ENCODE data around the gene OGFR.

Gene OGFR

DNA sequence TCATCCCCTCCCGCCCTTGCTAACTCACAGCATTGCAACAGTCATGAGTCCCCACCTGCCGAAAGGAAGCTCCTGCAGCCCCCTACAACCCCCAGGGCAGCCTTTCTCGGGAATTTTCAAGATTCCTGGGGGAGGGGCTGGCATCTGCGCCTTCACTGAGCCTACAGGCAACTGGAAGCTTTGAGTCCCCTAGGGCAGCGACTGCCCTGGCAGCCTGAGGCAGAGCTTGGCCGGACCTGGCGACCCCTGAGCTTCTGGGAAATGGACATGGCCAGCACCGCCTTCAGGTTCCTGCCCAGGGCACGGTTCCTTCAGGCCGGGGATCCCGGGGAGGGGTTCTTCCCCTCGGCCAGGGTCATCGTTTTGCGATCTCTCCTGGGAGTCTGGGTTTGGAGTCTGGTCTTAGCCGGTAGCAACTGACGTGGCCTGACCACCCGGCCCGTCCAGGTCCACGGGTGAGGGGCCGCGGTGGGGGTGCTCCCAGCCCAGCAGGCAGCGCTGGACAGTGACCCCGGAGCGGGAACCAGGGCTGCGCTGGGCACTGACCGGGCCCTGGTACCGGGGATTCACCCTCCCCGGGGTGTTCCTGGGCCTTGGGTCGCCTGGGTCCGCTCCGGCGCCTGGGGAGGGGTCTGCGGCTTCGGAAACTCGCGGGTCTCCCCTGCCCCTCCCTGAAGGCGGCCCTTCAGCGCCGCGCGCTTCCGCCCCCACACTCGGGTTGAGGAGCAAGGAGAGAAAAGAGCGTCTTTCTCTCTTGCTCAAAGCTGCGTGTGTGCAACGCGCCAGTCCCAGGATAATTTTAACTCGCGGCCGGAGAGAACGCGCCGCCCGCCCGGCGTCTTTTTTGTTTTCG lies 11.6 kb downstream of the OGFR start:
- DNase-seq: no peak

DNA sequence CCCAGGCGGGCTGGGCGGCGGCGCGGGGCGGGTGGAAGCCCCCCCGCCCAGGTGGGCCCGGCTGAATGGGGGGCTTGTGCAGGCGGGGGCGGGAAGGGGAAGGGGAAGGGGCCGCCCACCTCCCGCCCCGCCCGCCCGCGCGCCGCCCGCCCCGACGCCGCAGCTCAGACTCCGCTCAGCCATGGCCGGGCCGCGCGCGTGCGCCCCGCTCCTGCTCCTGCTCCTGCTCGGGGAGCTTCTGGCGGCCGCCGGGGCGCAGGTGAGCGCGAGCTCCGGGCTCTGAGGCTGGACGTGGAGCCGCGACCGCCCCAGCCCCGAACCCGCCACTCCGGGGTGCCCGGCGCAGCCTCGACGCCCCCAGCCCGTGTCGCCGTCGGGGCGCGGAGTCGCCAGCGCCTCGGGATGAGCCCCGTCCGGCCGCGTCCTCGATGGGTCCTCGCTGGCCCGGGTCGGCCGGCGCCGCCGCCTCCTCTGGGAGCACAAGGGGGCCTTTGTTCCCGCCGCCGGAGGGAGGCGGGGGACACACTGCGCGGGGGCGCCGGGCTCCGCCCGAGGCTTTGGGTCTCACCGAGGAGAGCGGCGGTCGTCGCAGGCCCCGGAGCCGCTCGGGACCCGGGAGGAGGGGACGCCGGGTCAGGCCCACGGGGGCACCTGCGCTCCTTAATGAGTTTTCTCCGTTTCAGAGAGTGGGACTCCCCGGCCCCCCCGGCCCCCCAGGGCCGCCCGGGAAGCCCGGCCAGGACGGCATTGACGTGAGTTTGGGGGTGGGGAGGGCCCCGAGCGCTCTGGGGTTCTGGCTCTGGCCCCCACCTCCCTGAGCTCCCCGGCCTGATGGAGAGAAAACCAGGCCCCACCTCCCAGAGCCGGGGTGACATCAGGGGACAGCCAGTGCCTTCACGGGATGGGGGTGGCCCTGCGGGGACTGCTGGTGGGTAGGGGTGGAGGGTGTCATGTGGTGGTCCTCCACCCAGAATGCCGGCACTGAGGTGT lies 12.5 kb downstream of the OGFR start, which contains the start of gene COL9A3:
Gene COL9A3 (plus strand): TSS at position 167 of the 990 bp plus-strand sequence. CDS start 15 bp downstream, at position 182.
- no peak for DNase-seq

DNA sequence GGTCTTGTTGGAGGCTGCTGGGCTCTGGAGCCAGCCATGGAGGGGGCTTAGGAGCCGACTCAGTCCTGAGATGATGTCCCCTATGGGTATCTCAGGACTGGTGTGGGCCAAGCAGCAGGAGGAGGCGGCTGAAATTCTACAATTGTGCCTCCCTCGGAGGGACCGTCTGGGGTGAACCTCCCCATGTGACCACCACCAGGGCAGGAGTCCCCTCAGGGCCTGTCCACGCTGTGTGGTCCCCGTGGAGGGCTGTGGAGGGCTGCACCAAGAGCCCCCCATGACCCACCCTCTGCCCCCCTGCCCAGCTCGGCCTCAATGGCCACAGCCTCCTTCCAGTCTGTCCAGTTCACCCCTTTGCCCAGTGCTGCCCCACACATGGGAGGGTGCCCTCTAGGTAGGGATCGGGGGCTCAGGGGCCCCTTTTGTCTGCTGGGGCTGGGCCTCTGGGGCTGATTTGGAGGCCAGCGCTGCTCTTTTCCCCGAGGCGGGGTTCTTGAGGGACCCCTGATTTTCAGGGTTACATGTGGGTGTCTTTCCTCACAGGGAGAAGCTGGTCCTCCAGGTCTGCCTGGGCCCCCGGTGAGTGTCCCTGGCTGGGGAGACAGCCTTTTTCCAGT lies 13.4 kb downstream of the OGFR start:
- no peak for DNase-seq

DNA sequence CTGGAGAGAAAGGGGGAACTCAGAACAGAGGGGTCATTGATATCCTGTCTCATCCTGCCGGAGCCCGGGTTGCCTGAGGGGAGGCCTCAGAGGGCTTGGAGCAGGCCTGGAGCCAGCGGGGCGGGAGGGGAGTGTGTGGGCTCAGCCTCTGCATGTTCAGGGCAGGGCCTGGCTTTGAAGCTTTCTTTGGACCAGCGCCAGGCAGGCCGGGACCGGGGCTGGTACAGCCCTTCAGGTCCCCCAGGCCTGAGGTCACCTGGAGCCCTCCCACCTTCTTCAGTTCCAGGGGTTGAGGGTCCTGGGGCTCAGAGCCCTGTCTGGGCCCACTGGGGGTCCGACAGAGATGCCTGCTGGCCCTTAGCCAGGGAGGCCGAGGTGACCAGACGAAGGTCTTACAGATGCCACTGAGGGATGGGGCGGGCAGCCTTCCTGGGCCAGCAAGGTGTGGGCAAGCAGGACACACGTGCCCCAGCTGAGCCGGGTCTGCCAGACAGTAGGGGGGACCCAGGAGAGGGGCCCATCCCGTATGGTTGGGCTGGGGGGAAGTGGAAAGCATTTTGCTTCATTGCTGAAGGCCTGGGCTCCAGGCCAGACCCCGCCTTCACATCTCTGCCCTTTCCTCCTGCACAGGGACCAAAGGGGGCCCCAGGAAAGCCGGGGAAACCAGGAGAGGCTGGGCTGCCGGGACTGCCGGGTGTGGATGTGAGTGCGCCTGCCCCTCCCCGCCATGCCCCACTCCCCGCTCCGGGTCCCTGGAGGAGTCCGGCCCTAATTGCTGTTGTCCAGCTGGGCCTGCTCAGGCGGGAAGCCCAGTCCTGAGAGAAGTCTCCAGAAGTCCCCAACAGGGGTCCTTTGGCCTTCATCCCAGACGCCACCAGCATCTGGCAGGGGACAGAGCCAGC lies 14.2 kb downstream of the OGFR start:
- DNase-seq: no peak

DNA sequence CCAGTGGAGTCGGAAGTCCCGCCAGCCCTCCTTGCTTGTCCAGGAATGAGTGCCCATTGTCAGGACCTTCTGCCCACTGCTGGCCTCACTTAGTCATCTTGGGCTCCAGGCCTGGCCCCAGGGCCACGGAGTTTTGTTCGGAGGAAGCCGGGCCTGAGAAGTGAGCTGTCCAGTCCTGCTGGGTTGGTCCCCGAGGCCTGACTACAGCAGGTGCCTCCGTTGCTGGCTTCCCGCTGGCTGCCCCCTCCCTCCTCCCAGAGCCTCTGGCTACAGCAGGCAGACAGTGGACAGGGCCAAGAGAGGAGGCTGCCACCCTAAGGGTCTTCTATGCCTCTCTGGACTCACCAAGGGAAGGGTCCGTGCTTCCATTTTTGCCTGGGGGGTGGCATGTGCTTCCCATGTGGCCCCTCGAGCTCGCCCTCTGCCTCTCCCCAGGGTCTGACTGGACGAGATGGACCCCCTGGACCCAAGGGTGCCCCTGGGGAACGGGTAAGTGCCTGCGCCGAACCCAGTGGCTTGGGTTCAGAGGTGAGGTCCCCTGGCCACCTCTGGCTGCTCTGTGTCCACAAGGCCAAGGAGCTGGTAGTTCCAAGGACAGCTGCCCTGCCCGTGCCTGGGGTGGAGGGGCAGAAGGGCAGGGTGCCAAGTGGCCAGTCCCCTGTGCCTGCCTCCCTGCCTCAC lies 15.0 kb downstream of the OGFR start:
- no peak for DNase-seq

DNA sequence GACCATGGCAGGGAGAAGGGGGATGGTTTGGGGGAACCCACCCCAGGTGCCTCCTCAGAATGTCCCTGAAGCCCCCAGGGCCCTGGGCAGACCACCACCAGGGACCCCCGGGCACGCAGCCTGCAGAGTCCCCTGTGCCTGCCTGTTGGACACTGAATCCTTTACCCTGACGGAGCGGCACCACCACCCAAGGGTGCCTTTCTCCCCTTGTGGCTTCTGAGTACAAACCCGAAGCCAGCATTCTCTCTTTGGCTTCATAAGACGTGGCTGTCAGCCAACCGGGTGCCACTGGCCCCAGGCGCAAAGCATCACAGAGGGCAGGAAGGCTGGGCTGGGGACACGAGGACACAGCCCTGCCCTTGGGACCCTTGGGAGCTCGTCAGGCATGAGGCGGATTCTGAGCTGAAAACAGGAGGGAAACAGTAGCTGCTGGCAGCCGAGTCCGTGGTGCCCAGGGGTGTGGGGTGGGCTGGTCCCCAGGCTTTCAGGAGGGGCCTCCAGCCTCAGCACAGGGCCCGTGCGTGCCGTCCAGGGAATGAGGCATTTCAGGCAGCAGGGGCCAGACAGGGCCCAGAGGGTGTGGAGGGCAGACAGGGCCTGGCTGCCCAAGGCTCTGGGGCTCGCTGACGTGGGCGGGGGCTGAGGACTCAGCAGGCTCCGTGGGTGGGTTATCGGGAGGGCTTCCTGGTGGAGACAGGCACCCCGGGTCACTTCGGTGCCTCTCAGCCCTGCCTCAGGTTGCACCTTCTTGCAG lies 15.8 kb downstream of the OGFR start:
- DNase-seq: no peak

DNA sequence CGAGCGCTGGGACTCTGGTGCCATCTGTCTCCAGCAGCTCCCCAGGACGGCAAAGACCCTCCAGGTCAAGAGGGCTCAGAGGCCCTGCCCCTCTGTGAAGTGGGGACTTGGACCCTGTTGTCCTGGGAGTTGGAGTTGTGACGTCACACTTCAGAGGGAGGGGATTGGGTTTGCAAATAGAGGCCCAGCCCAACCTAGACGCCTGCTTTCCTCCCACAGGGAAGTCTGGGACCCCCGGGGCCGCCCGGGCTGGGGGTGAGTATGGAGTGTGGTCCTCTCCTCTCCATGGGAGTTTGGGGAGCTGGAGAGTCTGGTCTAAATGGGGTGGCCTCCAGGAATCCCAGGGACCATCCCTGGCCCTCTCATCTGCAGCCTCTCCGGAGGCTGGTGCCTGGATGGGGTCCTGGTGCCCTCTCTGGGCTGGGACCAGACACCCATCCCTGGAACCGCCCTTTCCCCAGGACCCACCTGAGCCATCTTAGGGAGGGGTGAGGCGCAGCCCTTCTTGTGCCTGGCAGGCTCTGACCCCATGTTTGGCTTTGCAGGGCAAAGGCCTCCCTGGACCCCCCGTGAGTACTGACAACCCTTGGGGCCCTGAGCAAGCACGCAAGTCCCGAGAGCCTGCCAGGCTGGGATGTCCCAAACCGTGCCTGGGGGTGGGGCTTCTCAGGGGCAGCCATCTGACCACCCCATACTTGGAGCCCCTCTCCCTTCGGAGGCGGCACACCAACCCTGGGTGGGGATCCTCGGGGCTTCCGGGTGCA lies 16.5 kb downstream of the OGFR start:
- DNase-seq: no peak

DNA sequence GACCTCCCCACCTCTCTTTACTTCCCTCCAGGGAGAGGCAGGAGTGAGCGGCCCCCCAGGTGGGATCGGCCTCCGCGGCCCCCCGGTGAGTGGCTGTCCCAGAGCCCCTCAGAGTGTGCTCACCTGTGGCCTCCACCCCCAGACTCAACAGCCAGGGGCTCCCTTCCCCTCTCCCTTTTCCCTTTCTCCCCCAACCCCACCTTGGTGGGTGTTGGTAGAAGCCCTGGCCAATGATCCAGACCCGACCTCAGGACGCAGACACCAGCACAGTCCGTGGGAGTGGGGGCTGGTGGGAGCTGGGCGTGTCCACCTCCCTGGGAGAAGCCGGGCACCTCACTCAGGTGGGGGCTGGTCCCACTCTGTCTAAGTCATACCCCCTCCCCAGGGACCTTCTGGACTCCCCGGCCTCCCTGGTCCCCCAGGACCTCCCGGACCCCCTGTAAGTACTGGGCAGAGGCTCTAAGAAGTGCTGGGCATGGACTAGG lies 17.1 kb downstream of the OGFR start:
- DNase-seq: no peak

DNA sequence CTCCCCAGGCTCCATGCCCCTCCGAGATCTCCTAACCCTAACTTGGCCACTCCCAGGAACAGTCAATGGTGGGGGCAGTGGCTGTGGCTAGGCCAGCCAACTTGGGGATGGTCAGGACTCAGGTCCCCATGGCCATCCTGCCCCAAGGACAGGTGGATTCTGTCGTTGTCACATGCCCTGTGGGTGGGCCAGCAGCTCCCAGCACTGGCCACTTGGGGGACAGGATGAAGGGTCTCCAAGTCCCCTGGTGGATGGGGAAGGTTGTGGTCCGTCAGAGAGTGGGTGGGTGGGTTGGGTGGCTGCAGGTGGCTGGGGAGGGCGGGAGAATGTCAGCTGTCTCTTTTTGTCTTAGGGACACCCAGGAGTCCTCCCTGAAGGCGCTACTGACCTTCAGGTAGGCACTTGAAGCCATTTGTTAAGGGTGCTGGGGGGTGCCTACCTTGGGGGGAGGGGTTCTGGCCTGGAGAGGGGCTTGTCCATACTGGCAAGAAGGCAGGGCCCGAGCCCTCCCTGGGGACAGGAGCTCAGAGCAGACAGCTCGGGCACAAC lies 17.7 kb downstream of the OGFR start:
- DNase-seq: no peak

DNA sequence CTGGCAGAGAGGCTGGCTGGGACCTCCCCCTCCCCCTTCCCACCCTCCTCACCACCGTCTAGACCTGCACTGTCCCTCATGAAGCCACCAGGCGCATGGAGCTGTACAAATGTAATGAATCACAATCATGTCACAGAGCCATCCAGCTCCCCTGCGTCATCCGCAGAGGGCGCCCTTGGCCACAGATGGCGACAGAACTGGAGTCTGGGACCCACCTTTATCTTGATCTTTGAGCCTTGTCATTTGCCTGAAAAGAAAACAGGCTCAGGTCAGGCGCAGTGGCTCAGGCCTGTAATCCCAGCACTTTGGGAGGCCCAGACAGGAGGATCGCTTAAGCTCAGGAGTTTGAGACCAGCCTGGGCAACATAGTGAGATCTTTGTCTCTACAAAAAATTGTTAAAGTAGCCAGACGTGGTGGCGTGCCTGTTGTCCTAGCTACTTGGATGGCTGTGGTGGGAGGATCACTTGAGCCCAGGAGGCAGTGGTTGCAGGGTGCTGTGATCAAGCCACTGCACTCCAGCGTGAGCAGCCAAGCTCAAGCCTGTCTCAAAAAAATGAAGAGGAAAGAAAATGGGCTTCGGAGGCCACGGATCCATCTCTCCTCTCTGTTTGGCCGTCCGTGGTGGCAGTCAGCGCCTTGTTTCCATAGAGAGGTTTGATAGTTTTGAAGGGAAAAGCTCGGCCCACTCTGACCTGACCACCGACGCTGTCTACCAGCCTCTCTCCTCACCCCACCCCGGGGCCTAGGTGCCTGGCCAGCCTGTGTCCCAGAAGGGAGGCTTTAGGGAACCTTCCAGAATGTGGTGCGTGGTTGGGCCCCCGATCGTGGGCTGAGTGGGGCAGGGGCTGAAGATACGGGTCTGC lies 18.4 kb downstream of the OGFR start:
- DNase-seq: no peak

DNA sequence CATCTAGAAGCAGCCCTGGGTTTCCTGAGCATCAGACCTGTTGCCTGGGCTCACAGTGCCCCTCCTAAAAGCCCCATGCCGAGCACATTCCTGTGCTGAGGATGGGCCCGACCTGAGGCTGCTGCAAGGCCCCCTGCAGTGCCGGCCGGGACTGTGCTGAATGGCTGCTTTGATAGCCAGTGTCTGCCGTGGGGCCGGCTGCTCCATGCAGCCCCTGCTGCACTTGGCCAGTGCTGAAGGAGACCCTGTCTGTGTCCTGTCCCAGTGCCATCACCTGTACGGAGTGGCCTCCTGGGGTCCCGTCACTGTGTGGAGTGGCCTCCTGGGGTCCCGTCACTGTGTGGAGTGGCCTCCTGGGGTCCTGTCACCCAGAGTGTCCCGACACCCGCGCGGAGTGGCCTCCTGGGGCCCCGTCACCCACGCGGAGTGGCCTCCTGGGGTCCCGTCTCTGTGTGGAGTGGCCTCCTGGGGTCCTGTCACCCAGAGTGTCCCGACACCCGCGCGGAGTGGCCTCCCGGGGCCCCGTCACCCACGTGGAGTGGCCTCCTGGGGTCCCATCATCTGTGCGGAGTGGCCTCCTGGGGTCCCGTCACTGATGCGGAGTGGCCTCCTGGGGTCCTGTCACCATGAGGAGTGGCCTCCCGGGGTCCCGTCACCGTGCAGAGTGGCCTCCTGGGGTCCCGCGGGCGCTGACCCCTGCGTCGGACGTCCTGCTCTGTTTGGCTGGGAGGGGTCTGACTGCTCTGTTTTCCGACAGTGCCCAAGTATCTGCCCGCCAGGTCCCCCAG lies 19.2 kb downstream of the OGFR start:
- DNase-seq: no peak

DNA sequence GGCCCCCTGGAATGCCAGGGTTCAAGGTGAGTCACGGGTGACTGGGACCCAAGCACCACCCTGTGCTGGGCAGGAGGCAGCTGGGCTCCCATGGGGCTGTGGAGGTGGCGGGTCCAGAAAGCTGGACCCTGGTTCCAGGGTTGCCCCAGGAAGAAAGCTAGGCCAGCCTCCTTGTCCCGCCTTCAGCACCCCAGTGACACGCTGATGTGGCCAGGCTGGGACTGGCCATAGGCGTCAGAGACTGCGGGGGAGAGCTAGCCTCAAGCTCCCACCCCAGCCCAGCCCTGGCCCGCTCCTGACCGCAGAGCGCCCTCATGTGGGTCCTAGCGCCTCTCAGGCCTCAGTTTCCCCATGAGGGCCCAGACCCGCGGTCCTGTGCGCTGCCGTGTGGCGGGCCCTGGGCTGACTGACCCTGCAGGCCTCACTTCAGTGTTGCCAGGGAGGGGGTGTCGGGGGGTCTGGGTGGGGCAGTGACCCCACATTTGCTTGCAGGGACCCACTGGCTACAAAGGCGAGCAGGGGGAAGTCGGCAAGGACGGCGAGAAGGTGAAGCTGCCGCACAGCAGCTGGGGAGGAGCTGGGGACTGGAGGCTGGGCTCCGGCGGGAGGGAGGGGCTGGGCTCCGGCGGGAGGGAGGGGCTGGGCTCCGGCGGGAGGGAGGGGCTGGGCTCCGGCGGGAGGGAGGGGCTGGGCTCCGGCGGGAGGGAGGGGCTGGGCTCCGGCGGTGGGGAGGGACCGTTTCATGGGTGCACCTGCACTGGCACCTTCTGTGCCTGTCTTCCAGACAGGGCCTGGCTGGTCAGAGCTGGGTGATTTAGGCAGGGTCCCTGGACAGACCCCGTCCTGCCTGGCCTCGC lies 20.1 kb downstream of the OGFR start:
- peak; percentile 31 for DNase-seq

DNA sequence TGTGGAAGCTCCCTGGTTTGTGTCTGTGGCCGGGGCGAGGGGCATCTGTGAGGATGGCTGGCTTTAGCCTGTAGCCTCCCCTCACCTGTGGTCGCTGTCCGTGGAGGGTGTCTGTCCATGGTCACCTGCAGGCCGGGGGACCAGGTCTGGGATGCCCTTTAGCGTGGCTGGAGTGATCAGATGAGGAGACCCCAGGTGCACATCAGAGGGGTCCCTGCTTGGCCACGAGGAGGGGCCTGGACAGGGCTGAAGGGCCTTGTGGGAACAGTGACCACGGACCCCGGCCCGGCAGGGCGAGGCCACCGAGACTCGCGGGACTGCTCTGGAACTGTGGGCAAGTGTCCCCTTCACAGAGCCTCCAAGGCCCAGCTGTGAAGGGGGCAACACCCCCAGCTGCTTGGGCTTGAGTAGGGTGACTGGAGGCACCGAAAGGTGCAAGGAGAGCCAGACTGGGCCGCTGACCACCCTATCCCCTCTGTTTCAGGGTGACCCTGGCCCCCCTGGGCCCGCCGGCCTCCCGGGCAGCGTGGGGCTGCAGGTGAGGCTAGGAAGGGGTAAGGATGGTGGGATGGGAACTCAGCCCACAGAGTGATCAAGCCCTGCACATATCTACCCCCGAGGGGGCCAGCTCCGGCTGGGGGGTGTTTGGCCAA lies 20.8 kb downstream of the OGFR start:
- no peak for DNase-seq

DNA sequence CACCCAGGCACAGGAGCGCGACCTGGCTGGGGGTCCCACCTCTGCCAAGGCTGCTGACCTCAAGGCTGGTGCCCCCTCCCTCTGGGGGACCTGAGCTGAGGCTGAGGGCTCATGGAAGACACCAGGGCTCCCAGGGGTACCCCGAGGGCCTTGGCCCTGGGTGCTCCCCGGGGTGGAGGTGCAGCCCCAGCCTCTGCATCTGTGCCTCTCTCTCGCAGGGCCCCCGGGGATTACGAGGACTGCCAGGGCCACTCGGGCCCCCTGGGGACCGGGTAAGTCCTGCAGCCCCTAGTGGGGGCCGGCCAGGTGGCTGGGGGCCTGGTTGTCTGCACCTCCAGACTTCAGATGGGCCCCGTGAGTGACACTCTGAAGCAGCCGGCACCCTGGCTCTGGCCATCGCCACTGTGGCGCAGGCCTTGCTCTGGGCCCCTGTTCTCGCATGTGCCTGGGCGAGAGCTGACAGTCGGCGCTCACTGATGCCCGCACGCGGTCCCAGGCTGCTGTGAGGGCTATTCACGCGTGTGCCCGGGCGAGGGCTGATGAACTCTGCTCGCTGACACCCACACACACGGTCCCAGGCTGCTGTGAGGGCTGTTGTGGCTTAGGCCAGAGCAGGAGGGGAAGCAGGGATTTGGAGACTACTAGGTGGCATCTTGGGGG lies 21.5 kb downstream of the OGFR start:
- no peak for DNase-seq

DNA sequence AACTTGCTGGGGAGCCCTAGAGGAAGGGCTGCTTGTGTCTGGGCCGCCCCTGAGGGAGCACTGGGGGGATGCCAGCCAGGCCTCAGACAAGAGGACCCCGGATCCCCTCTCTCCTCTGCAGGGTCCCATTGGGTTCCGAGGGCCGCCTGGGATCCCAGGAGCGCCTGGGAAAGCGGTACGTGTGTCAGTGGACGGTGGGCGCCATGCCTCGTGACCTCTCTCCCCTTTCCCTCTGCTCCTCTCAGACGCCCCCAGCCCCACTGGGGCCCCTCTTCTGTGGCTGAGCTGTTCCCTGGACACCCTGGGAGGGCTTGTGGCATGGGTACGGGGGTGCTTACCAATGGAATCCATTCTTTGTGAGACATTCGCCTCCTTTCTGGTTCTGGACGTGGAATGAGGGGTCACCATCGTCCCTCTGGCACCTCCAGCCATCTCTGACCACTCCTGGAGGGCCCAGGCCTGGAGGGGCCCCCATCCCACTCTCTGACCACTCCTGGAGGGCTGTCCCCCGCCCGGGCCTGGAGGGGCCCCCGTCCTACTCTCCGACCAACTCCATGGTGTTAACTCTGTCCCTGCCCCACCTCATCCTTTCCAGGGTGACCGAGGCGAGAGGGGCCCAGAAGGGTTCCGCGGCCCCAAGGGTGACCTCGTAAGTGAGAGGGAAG lies 22.1 kb downstream of the OGFR start:
- no peak for DNase-seq

Data from activated gamma-delta T cell (primary cell).